SU-DHL-6 (cell line): ENCODE data around the gene NUP62.
A peak's percentile ranks its signal among the peaks of the same experiment; 100 is the strongest.

Experiments used
- H2AFZ ChIP-seq: fragments of 200-600 bp; sonication (generic); 2 replicates; pipeline ENCODE4 v1.6.1; 2014; ENCODE audit warnings: low read depth, mild to moderate bottlenecking, moderate library complexity, mixed read lengths, antibody characterized with exemption, low read length; ENCODE audit not compliant: severe bottlenecking
- H3F3A ChIP-seq: fragments of 200-600 bp; shearing (Covaris generic); 2 replicates; pipeline ENCODE4 v1.6.0; 2016; ENCODE audit warnings: antibody characterized with exemption, mild to moderate bottlenecking; ENCODE audit not compliant: insufficient read depth
- H3K27ac ChIP-seq: fragments of 200-600 bp; sonication (generic); 2 replicates; pipeline ENCODE4 v1.5.1; 2016; ENCODE audit warnings: low read depth, mild to moderate bottlenecking, low read length, moderate library complexity, mixed read lengths
- H3K27me3 ChIP-seq: fragments of 200-600 bp; sonication (generic), shearing (Covaris generic); 2 replicates; pipeline ENCODE4 v1.6.0; 2014; ENCODE audit warnings: mild to moderate bottlenecking, low read length
- H3K36me3 ChIP-seq: fragments of 200-600 bp; sonication (generic); 2 replicates; pipeline ENCODE4 v1.6.1; 2014; ENCODE audit warnings: mild to moderate bottlenecking, low read length, mixed read lengths
- H3K4me2 ChIP-seq: fragments of 300-600, 200-600 bp; shearing (Covaris generic), sonication (generic); 2 replicates; pipeline ENCODE4 v1.6.0; 2014; ENCODE audit warnings: low read length, low read depth, mild to moderate bottlenecking; ENCODE audit not compliant: poor library complexity, severe bottlenecking
- H3K4me3 ChIP-seq: fragments of 200-600 bp; sonication (generic); 2 replicates; pipeline ENCODE4 v1.5.1; 2014; ENCODE audit warnings: antibody characterized with exemption, low read length, mild to moderate bottlenecking, mixed read lengths; ENCODE audit not compliant: insufficient read depth, poor library complexity, severe bottlenecking
- H3K79me2 ChIP-seq: fragments of 200-600 bp; sonication (generic); 2 replicates; pipeline ENCODE4 v1.6.1; 2014; ENCODE audit warnings: mild to moderate bottlenecking, low read length, moderate library complexity; ENCODE audit not compliant: insufficient read depth
- H3K9ac ChIP-seq: fragments of 200-600 bp; sonication (generic); 2 replicates; pipeline ENCODE4 v1.7.0; 2014; ENCODE audit warnings: mild to moderate bottlenecking, low read length
- H3K9me2 ChIP-seq: fragments of 200-600 bp; sonication (generic); replicated peaks from 2 replicates; pipeline ENCODE4 v1.6.1; 2014; ENCODE audit warnings: low read length; ENCODE audit not compliant: insufficient read depth
- H3K9me3 ChIP-seq: fragments of 200-600 bp; sonication (generic); 2 replicates; pipeline ENCODE4 v1.6.1; 2014; ENCODE audit warnings: low read length, mixed read lengths; ENCODE audit not compliant: insufficient read depth
- H4K20me1 ChIP-seq: fragments of 200-600 bp; sonication (generic); 2 replicates; pipeline ENCODE4 v1.6.1; 2014; ENCODE audit warnings: low read depth, mild to moderate bottlenecking, antibody characterized with exemption, low read length, moderate library complexity, mixed read lengths
- EZH2phosphoT487 ChIP-seq: fragments of 200-600 bp; sonication (generic), shearing (Covaris generic); conservative IDR thresholded peaks from 2 replicates; pipeline ENCODE4 v1.6.1; 2018; ENCODE audit warnings: mild to moderate bottlenecking, antibody characterized with exemption, low read length, moderate library complexity, mixed read lengths
- TF ChIP-seq, protein P1 (sequence below): fragments of 200-600 bp; sonication (generic); IDR thresholded peaks from one replicate; pipeline ENCODE4 v1.5.1; 2017; ENCODE audit warnings: antibody characterized with exemption, mild to moderate bottlenecking, low read length, moderate library complexity; ENCODE audit not compliant: insufficient read depth, poor library complexity, severe bottlenecking

The NUP62 gene

DNA sequence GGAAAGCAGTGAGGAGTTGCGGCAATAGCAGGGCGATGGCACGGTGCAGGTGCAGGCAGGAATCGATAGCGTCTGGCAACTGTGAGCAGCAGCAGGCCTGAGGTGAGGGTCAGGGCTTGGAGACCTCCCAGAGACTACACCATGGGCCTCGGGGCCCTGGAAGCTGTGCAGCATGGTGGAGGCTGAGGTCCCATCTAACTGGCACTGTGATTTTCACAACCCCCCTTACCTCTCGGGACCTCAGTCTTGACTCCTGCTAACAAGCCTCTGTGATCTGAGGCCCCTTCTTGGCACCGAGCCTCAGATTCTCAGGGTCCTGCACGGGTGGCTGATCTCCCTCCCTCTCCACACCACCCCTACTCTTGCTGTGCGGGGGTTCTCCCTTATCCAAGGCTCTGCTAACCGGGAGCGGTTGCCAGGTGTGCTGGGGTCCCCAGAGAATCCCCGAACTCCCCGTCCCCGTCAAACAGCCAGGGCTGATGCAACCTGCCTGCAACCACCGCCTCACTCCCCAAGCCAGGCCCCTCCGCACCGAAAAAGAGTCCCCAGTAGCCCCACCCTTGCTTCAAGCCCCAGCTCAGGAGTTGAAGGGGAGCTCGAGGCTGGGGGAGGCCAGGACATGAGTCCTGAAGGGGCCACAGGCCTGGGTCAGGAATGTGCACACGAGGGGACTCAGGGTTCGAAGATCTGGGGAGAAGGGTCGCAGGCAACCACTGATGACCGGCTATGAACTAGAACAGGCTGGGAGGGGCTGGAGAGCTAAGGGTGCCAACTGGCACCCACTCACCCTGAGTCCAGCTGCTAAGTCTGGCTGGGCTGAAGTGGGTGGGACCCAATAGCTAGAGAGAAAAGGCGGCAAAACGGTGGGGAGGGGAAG lies 5.1 kb downstream of the NUP62 start:
- H3K9me2 ChIP-seq: no peaks in the 10 kb centered on the region
- no peak overlapping the region for H2AFZ ChIP-seq
- peak overlapping the region; percentile 69 for H3K4me2 ChIP-seq
- H3K4me3 ChIP-seq: peak overlapping the region; percentile 33
- H3F3A ChIP-seq: peaks cover 30% of the 10 kb centered on the region
- H4K20me1 ChIP-seq: no peaks in the 10 kb centered on the region
- TF ChIP-seq EZH2phosphoT487: no peak
- TF ChIP-seq, protein P1, sequence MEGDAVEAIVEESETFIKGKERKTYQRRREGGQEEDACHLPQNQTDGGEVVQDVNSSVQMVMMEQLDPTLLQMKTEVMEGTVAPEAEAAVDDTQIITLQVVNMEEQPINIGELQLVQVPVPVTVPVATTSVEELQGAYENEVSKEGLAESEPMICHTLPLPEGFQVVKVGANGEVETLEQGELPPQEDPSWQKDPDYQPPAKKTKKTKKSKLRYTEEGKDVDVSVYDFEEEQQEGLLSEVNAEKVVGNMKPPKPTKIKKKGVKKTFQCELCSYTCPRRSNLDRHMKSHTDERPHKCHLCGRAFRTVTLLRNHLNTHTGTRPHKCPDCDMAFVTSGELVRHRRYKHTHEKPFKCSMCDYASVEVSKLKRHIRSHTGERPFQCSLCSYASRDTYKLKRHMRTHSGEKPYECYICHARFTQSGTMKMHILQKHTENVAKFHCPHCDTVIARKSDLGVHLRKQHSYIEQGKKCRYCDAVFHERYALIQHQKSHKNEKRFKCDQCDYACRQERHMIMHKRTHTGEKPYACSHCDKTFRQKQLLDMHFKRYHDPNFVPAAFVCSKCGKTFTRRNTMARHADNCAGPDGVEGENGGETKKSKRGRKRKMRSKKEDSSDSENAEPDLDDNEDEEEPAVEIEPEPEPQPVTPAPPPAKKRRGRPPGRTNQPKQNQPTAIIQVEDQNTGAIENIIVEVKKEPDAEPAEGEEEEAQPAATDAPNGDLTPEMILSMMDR: no peak
- no peaks in the 10 kb centered on the region for H3K9me3 ChIP-seq
- 0 out of 2 replicates have a peak, but pooled peaks cover 3% of the 10 kb centered on the region for H3K36me3 ChIP-seq
- no peaks in the 10 kb centered on the region for H3K27me3 ChIP-seq
- H3K9ac ChIP-seq: peak overlapping the region; percentile 53
- peaks cover 99% of the 10 kb centered on the region for H3K79me2 ChIP-seq
- peak overlapping the region; percentile 91 for H3K27ac ChIP-seq

DNA sequence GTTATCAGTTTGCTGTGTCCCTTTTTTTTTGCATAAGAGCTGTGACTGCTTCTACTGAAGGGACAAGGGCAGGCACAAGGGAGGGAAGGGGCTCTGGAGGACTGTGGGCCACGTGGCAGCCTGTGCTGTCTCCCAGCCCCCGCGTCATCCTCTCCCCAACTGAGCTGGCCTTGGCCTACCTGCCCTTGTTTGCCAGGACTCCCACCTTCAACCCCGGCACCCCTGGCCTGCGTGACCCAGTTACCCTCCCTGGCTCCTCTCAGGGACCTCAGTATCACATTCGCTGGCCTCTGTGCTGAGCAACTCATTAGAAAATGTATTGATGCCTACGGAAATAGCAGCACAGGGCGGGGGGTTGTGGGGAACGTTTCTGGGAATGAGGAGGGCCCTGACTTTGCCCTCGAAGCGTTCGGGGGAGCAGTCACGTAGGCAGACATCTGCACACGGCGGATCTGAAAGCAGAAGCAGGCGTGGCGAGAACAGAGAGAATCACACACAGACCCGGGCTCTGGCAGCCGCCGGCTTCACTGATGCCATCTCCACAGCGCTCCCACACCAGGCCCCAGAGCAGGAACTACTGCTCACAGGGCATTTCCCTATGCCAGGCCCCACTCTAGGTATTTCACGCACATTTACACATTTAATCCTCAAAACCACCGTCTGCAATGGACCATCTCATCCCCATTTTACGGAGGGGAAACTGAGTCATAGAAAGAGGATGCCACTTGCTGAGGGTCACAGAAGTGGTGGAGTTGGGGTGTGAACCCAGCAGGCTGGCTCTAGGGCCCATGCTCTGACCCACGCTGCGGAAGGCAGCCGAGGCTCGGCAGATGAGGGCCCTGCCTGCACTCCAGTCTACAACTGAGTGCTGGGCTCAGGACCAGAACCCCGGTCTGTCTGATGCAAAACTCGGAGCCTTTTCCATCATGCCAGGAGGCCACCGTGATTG lies 6.0 kb downstream of the NUP62 start:
- Histone ChIP-seq H3K9ac (peak overlapping the region; percentile 53), H3K9me3 (no peaks in the 10 kb centered on the region), H3K36me3 (0 out of 2 replicates have a peak, but pooled peaks cover 3% of the 10 kb centered on the region), H2AFZ (no peak overlapping the region), H3K27ac (peak overlapping the region; percentile 91), H3K9me2 (no peaks in the 10 kb centered on the region), H4K20me1 (no peaks in the 10 kb centered on the region), H3K4me3 (peak overlapping the region; percentile 33), H3K4me2 (peak overlapping the region; percentile 69), H3K79me2 (peaks cover 97% of the 10 kb centered on the region), H3K27me3 (no peaks in the 10 kb centered on the region), H3F3A (peaks cover 30% of the 10 kb centered on the region)
- TF ChIP-seq, protein P1: no peak
- no peak for TF ChIP-seq EZH2phosphoT487

DNA sequence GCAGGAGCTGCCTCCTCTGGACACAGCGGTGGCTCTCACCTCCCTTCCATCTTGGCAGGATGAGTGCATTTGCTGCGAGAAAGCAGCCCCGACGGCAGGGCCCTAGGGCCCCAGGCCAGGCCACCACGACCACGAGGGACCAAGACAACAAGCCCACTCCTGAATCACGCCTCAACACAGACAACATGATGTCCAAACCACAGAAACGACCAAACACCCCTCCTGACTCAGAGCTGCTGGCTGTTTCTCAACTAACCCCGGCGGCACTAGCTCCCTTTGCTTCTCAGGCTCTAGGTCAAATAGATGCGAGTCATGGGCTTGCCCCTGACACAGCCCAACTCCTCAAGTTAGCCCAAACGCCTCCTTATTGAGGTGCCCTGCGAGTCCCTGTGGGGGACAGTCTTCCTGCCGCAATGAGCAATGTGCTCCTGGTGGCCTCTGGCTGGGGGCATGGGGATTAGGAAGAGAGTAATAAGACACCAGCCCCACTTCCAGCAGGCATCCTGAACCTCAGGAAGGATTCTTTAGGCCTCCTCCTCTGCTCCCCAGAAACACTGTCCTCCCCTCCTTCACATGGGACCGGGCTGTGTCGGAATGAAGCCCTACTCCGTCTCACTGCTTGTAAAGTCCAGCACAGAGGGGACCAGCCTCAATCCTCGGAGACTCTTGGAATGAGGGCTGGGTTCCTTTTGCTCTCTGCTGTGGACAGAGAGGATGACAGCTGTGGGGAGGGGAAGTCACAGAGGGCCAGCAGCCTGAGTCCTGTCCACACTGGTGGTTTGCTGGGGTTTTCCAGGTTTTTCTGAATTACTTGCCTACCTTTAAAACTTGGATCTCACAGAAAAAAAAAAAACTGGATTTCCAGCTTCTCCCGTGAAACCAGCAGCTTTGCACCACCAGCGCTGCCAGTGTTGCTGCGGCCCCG lies 7.2 kb downstream of the NUP62 start:
- H3K4me3 ChIP-seq: no peak overlapping the region
- peaks cover 25% of the 10 kb centered on the region for H3F3A ChIP-seq
- TF ChIP-seq, protein P1: no peak
- no peak for TF ChIP-seq EZH2phosphoT487
- no peaks in the 10 kb centered on the region for H3K36me3 ChIP-seq
- no peaks in the 10 kb centered on the region for H3K27me3 ChIP-seq
- no peaks in the 10 kb centered on the region for H3K9me3 ChIP-seq
- peak overlapping the region; percentile 53 for H3K9ac ChIP-seq
- no peaks in the 10 kb centered on the region for H3K9me2 ChIP-seq
- peak overlapping the region; percentile 91 for H3K27ac ChIP-seq
- H4K20me1 ChIP-seq: no peaks in the 10 kb centered on the region
- no peak overlapping the region for H2AFZ ChIP-seq
- peaks cover 97% of the 10 kb centered on the region for H3K79me2 ChIP-seq
- peak overlapping the region; percentile 48 for H3K4me2 ChIP-seq
